C4-2B (cell line): ENCODE measurements around the gene TRMT10C.

Experiments
- H3K27ac ChIP-seq: fragments of 450-650 bp; 2 replicates; pipeline ENCODE4 v1.5.1; 2017
- CTCF ChIP-seq: fragments of 450-650 bp; conservative IDR thresholded peaks from 2 replicates; pipeline ENCODE4 v1.5.1; 2017; ENCODE audit warnings: mild to moderate bottlenecking
- ZFX ChIP-seq: fragments of 450-650 bp; IDR thresholded peaks from 2 replicates; pipeline ENCODE4 v1.6.1; 2017

Gene TRMT10C

GRCh38 chr3:101561630-101562328 is at the start of gene TRMT10C:
Gene TRMT10C, plus strand, starts transcription at chr3:101561868. Its CDS starts 2,914 bp downstream, at chr3:101564782.
- TF ChIP-seq ZFX (peak; percentile 26; the same call in 1 of the 2 replicates), CTCF (no peak)
- peak within 1 kb of the TSS; percentile 76 for H3K27ac ChIP-seq

- H3K27ac ChIP-seq = peak overlapping the region; percentile 81
These were observed 49.3 kb upstream of the TRMT10C start for GRCh38 chr3:101512396-101512645.

GRCh38 chr3:101512646-101513418 is 48.8 kb upstream of the TRMT10C start, which contains the start of gene SENP7:
Gene SENP7, minus strand, starts transcription at chr3:101513212. Its CDS starts 82 bp downstream, at chr3:101513130.
- TF ChIP-seq CTCF = no peak
- peak; percentile 22; the same call in 1 of the 2 replicates for TF ChIP-seq ZFX
- H3K27ac ChIP-seq = peak within 1 kb of the TSS; percentile 81

More at GRCh38 chr3:101512396-101512645, 49.3 kb upstream of the TRMT10C start:
- no peak for TF ChIP-seq ZFX
- TF ChIP-seq CTCF = no peak

- TF ChIP-seq ZFX (no peak), CTCF (no peak)
These were observed 48.2 kb upstream of the TRMT10C start for GRCh38 chr3:101513419-101513986.

GRCh38 chr3:101518421-101518871 is 43.2 kb upstream of the TRMT10C start:
- TF ChIP-seq CTCF (no peak), ZFX (no peak)
- no peak overlapping the region for H3K27ac ChIP-seq

More at GRCh38 chr3:101513419-101513986, 48.2 kb upstream of the TRMT10C start:
- H3K27ac ChIP-seq = peak overlapping the region; percentile 81

- H3K27ac ChIP-seq = no peak overlapping the region
- TF ChIP-seq CTCF (no peak), ZFX (no peak)
These were observed 41.8 kb upstream of the TRMT10C start for GRCh38 chr3:101519685-101520365.
